Endodermal cell (in vitro differentiated cells): ENCODE results near the gene CDC45. TPM values are rescaled to one million over a fixed set of nuclear protein-coding genes. Genes with fewer than 3 reads are reported as not detected.
A peak's percentile ranks its signal among the peaks of the same experiment; 100 is the strongest.

ENCODE experiments used
- DNase-seq: peaks from one replicate; pipeline ENCODE4 v3.0.0-alpha.2; 2017
- H3K27ac ChIP-seq: 2 replicates; pipeline ENCODE4 v1.5.1; 2013; ENCODE audit warnings: mild to moderate bottlenecking, low read depth, low read length, moderate library complexity
- H3K27me3 ChIP-seq: 2 replicates; pipeline ENCODE4 v1.6.1; 2013; ENCODE audit warnings: mild to moderate bottlenecking, low read length, moderate library complexity; ENCODE audit not compliant: insufficient read depth, control insufficient read depth, poor library complexity, severe bottlenecking
- H3K36me3 ChIP-seq: 2 replicates; pipeline ENCODE4 v1.7.0; 2013; ENCODE audit warnings: mild to moderate bottlenecking, low read length, moderate library complexity; ENCODE audit not compliant: control insufficient read depth, insufficient read depth
- H3K4me1 ChIP-seq: one replicate; pipeline ENCODE4 v1.7.0; 2013; ENCODE audit warnings: low read length; ENCODE audit not compliant: control insufficient read depth, insufficient read depth
- H3K4me3 ChIP-seq: 2 replicates; pipeline ENCODE4 v1.5.1; 2013; ENCODE audit warnings: mild to moderate bottlenecking, low read length, moderate library complexity
- H3K9ac ChIP-seq: 2 replicates; pipeline ENCODE4 v1.6.1; 2013; ENCODE audit warnings: mild to moderate bottlenecking, low read length, moderate library complexity; ENCODE audit not compliant: poor library complexity, severe bottlenecking; ENCODE audit errors: extremely low read depth
- H3K9me3 ChIP-seq: 2 replicates; pipeline ENCODE4 v1.6.1; 2013; ENCODE audit warnings: mild to moderate bottlenecking, low read length, moderate library complexity; ENCODE audit not compliant: control insufficient read depth
- H3K27ac Mint-ChIP-seq: 2 replicates; pipeline ENCODE4 v1.8.0; 2020; ENCODE audit warnings: mixed read lengths
- H3K27me3 Mint-ChIP-seq: 2 replicates; pipeline ENCODE4 v1.8.0; 2021; ENCODE audit warnings: mild to moderate bottlenecking, mixed read lengths; ENCODE audit not compliant: insufficient read depth
- H3K36me3 Mint-ChIP-seq: 2 replicates; pipeline ENCODE4 v1.8.0; 2020; ENCODE audit warnings: low read depth, mixed read lengths
- H3K4me1 Mint-ChIP-seq: 2 replicates; pipeline ENCODE4 v1.8.0; 2020; ENCODE audit warnings: mixed read lengths
- H3K4me3 Mint-ChIP-seq: 2 replicates; pipeline ENCODE4 v1.8.0; 2020; ENCODE audit warnings: mild to moderate bottlenecking, moderate library complexity, mixed read lengths
- H3K9me3 Mint-ChIP-seq: 2 replicates; pipeline ENCODE4 v1.8.0; 2020; ENCODE audit warnings: mild to moderate bottlenecking, mixed read lengths
- CTCF ChIP-seq: fragments of 200-600 bp; sonication (generic); conservative IDR thresholded peaks from 2 replicates; pipeline ENCODE4 v1.5.0; 2021; ENCODE audit warnings: antibody characterized with exemption, mild to moderate bottlenecking
- WGBS, 2 experiments: methylation state at CpG; one replicate each; pipeline versions ENCODE4 v1.1.5 to v1.1.7; 2013; ENCODE audit warnings: missing lambda C conversion rate in 2 of 2, mixed read lengths in 1 of 2; ENCODE audit not compliant: insufficient coverage in 1 of 2, insufficient read length in 1 of 2; 5-methylcytosine and 5-hydroxymethylcytosine counted together
- total RNA-seq, 2 donors: library from RNA; stranded (reverse); fragmentation: NEBNext Ultra II Directional in 1 of 2; extraction: Animal tissue kit (Norgen Biotek cat#: 25700) in 1 of 2; gene quantifications; 2 replicates in 1 of 2; 3 replicates in 1 of 2; pipeline ENCODE4 v1.2.1, GENCODE V29; 2021

The CDC45 gene
- total RNA-seq, 2 donors from 2014 or later = 30.3 to 31.2 TPM

DNA sequence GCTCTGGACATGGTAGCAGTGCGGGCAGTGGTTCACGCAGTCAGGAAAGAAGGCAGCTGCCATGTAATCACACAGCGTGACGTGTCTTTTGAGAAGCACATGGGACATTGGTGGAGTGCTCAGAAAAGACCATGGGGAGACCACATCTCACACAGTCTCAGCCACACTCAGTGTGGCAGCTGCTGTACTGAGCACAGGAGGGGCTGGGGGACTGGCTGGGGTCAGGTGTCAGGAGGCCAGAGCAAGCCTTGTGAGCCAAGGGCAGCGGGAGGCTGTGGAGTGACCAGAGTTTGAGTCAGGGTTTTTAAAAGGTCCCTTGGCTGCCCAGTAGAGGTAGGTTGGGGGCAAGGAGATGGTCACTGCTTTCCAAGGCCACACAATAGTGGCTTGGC lies 26.0 kb downstream of the CDC45 start:
- 98 to 100% methylated on average over 3 to 5 of the region's 5 CpGs for WGBS, 2 experiments
- no peaks in the 10 kb centered on the region for H3K27me3 Mint-ChIP-seq
- H3K27ac ChIP-seq = no peak overlapping the region

GRCh38 chr22:19506212-19506611 lies 26.5 kb downstream of the CDC45 start:
- H3K4me1 Mint-ChIP-seq = no peaks in the 10 kb centered on the region
- H3K9ac ChIP-seq = no peak overlapping the region
- H3K4me3 ChIP-seq = no peak overlapping the region
- no peak for TF ChIP-seq CTCF
- H3K36me3 Mint-ChIP-seq = peaks cover 18% of the 10 kb centered on the region
- no peaks in the 10 kb centered on the region for H3K9me3 Mint-ChIP-seq
- H3K27me3 Mint-ChIP-seq = no peaks in the 10 kb centered on the region
- peak overlapping the region; percentile 61 for H3K27ac Mint-ChIP-seq
- H3K4me3 Mint-ChIP-seq = no peak overlapping the region
- WGBS, 2 experiments = 83 to 90% methylated on average over 5 to 10 of the region's 10 CpGs
- no peak overlapping the region for H3K27ac ChIP-seq
- no peaks in the 10 kb centered on the region for H3K9me3 ChIP-seq
- no peaks in the 10 kb centered on the region for H3K27me3 ChIP-seq
- no peaks in the 10 kb centered on the region for H3K4me1 ChIP-seq
- peaks cover 11% of the 10 kb centered on the region for H3K36me3 ChIP-seq
- no peak for DNase-seq

More for the DNA sequence above, 26.0 kb downstream of the CDC45 start:
- TF ChIP-seq CTCF = no peak
- Histone ChIP-seq H3K36me3 (peaks cover 10% of the 10 kb centered on the region), H3K27me3 (no peaks in the 10 kb centered on the region), H3K9me3 (no peaks in the 10 kb centered on the region), H3K9ac (no peak overlapping the region), H3K4me1 (no peaks in the 10 kb centered on the region), H3K4me3 (no peak overlapping the region)
- Mint-ChIP-seq H3K36me3 (peaks cover 13% of the 10 kb centered on the region), H3K4me3 (no peak overlapping the region), H3K27ac (peak overlapping the region; percentile 61), H3K4me1 (no peaks in the 10 kb centered on the region), H3K9me3 (no peaks in the 10 kb centered on the region)
- no peak for DNase-seq

DNA sequence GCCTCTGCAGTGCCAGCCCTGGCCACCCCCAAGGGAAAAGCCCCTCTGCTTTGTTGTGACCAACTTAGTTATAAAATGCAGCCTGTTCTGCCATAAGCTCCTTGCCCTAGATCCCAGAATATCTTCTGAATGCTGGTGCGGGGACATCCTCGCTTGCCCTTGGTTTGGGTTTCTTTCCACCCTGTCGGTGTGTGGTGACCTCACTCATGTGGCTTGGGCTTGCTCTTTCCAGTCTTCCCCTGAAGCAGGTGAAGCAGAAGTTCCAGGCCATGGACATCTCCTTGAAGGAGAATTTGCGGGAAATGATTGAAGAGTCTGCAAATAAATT lies 27.8 kb downstream of the CDC45 start:
- no peak for DNase-seq
- no peak overlapping the region for H3K27ac Mint-ChIP-seq

More for the DNA sequence above, 27.8 kb downstream of the CDC45 start:
- Mint-ChIP-seq H3K27me3 (no peaks in the 10 kb centered on the region), H3K36me3 (peaks cover 22% of the 10 kb centered on the region), H3K9me3 (no peaks in the 10 kb centered on the region), H3K4me1 (no peaks in the 10 kb centered on the region), H3K4me3 (no peak overlapping the region)
- Histone ChIP-seq H3K9ac (no peak overlapping the region), H3K27me3 (no peaks in the 10 kb centered on the region), H3K9me3 (no peaks in the 10 kb centered on the region), H3K4me3 (no peak overlapping the region), H3K27ac (no peak overlapping the region), H3K36me3 (peaks cover 19% of the 10 kb centered on the region), H3K4me1 (no peaks in the 10 kb centered on the region)
- TF ChIP-seq CTCF = no peak
- WGBS, 2 experiments = 92 to 96% methylated on average over 3 to 4 of the region's 4 CpGs
